ENCODE measurements around the gene FOXD1.

DNA sequence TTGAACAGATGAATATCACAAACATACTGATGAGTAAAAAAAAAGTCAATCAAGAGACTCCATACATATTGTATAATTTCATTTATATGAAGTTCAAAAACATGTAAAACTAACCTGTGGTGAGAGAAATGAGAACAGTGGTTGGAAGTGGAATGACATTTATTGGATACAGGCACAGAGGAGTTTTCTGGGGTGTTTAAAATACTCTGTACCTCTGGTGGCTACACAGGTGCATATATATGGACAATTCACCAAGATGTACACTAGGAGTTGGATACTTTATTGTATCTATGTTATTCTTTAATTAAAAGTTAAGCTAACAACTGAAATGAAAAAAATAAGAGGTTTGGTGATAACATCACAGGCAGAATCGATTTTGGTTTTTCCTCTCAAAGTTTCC lies 14.1 kb downstream of the FOXD1 start:
- TF ChIP-seq, protein P1, sequence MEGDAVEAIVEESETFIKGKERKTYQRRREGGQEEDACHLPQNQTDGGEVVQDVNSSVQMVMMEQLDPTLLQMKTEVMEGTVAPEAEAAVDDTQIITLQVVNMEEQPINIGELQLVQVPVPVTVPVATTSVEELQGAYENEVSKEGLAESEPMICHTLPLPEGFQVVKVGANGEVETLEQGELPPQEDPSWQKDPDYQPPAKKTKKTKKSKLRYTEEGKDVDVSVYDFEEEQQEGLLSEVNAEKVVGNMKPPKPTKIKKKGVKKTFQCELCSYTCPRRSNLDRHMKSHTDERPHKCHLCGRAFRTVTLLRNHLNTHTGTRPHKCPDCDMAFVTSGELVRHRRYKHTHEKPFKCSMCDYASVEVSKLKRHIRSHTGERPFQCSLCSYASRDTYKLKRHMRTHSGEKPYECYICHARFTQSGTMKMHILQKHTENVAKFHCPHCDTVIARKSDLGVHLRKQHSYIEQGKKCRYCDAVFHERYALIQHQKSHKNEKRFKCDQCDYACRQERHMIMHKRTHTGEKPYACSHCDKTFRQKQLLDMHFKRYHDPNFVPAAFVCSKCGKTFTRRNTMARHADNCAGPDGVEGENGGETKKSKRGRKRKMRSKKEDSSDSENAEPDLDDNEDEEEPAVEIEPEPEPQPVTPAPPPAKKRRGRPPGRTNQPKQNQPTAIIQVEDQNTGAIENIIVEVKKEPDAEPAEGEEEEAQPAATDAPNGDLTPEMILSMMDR (IDR thresholded peaks at IDR 0.05; ENCODE audit: poor library complexity) = no peak
- no peak for TF ChIP-seq EZH2 (IDR thresholded peaks at IDR 0.05; ENCODE audit: borderline replicate concordance)

Data from hepatocyte (in vitro differentiated cells).